ENCODE data around the gene PLCG2.

GRCh38 chr16:81734632-81735434 lies 44.3 kb upstream of the PLCG2 start:
- TF ChIP-seq FOXA1 (IDR thresholded peaks at IDR 0.05), result no peak
- TF ChIP-seq BHLHE40 (IDR thresholded peaks at IDR 0.05; ENCODE audit: borderline replicate concordance), result no peak
- no peak for TF ChIP-seq LEF1 (IDR thresholded peaks at IDR 0.05; ENCODE audit: borderline replicate concordance)
- TF ChIP-seq FOXK2 (IDR thresholded peaks at IDR 0.05), result no peak
- TF ChIP-seq ZNF384 (IDR thresholded peaks at IDR 0.05), result no peak
- no peak for TF ChIP-seq CTBP1 (IDR thresholded peaks at IDR 0.05; ENCODE audit: borderline replicate concordance)
